ENCODE data around the gene SPEF2. TPM values are rescaled to one million over a fixed set of nuclear protein-coding genes. Genes with fewer than 3 reads are reported as not detected.

SPEF2 gene
- total and polyA plus RNA-seq, 2 donors (not counting 1 experiment from before 2014, with no cell fraction given), result 0.31 to 0.59 TPM

GRCh38 chr5:35823347-35824098 lies 205.9 kb downstream of the SPEF2 start:
- H3K27ac ChIP-seq (ENCODE audit: low read length in 2 of 2), result no peak overlapping the region
- no peak overlapping the region for H3K9ac ChIP-seq (ENCODE audit: low read length)
- no peaks in the 10 kb centered on the region for H3K4me1 Mint-ChIP-seq
- H3K4me2 ChIP-seq (replicated peaks; ENCODE audit: low read depth, low read length, poor library complexity, severe bottlenecking), result no peak overlapping the region
- ATAC-seq (ENCODE audit: low read depth) (no peak), DNase-seq (no peak)
- H3K9me3 Mint-ChIP-seq (ENCODE audit: insufficient read depth), result no peaks in the 10 kb centered on the region
- intact Hi-C loops (cut with micrococcal nuclease), result no loop called here
- H4K20me1 ChIP-seq (ENCODE audit: control insufficient read depth, insufficient read depth, low read length, poor library complexity, severe bottlenecking), result no peaks in the 10 kb centered on the region
- H3K79me2 ChIP-seq (ENCODE audit: control insufficient read depth, insufficient read depth, low read length), result no peaks in the 10 kb centered on the region
- no peak overlapping the region for H2AFZ ChIP-seq (ENCODE audit: insufficient read depth, low read depth, low read length, poor library complexity, severe bottlenecking)
- no peak overlapping the region for H3K4me3 ChIP-seq (ENCODE audit: control extremely low read depth in 1 of 5, extremely low read depth in 1 of 5, insufficient read depth in 1 of 5, low read depth in 2 of 5, low read length in 4 of 5)
- no peaks in the 10 kb centered on the region for H3K27me3 Mint-ChIP-seq
- CTCF ChIA-PET, result interaction anchor here (1.3 kb wide), 1 partner anchor 10 kb away, joined by 3 read pairs; no protein-coding TSS in a partner anchor
- WGBS (ENCODE audit: insufficient coverage), result 74% methylated on average over 7 of the region's 7 CpGs
- no peaks in the 10 kb centered on the region for H3K9me3 ChIP-seq (ENCODE audit: control extremely low read depth in 1 of 3, control insufficient read depth in 2 of 3, insufficient read depth in 1 of 3, low read length in 2 of 3)
- no peak overlapping the region for H3K4me3 Mint-ChIP-seq
- H3K27ac Mint-ChIP-seq, result no peak overlapping the region
- POLR2A ChIA-PET, result no interaction called here
- H3K4me1 ChIP-seq (ENCODE audit: control insufficient read depth in 2 of 2, insufficient read depth in 2 of 2, low read length in 2 of 2), result no peaks in the 10 kb centered on the region
- no peak for TF ChIP-seq CTCF (IDR thresholded peaks at IDR 0.05)
- no peak for TF ChIP-seq EZH2 (IDR thresholded peaks at IDR 0.05; ENCODE audit: borderline replicate concordance, insufficient read depth, low read depth, low read length, poor library complexity, severe bottlenecking)
- H3K36me3 ChIP-seq (replicated peaks in 1 of 2; ENCODE audit: control extremely low read depth in 1 of 2, control insufficient read depth in 1 of 2, extremely low read depth in 1 of 2, insufficient read depth in 2 of 2, low read length in 1 of 2), result no peaks in the 10 kb centered on the region
- no peaks in the 10 kb centered on the region for H3K27me3 ChIP-seq (replicated peaks in 1 of 4; ENCODE audit: control extremely low read depth in 1 of 4, control insufficient read depth in 3 of 4, insufficient read depth in 4 of 4, low read length in 3 of 4)

GRCh38 chr5:35826056-35826455 lies 208.4 kb downstream of the SPEF2 start:
- Mint-ChIP-seq H3K9me3 (ENCODE audit: insufficient read depth) (no peaks in the 10 kb centered on the region), H3K4me1 (no peaks in the 10 kb centered on the region), H3K27ac (no peak overlapping the region), H3K4me3 (no peak overlapping the region), H3K27me3 (no peaks in the 10 kb centered on the region)
- Histone ChIP-seq H3K79me2 (ENCODE audit: control insufficient read depth, insufficient read depth, low read length) (no peaks in the 10 kb centered on the region), H3K27me3 (replicated peaks in 1 of 4; ENCODE audit: control extremely low read depth in 1 of 4, control insufficient read depth in 3 of 4, insufficient read depth in 4 of 4, low read length in 3 of 4) (no peaks in the 10 kb centered on the region), H3K4me1 (ENCODE audit: control insufficient read depth in 2 of 2, insufficient read depth in 2 of 2, low read length in 2 of 2) (no peaks in the 10 kb centered on the region), H3K9me3 (ENCODE audit: control extremely low read depth in 1 of 3, control insufficient read depth in 2 of 3, insufficient read depth in 1 of 3, low read length in 2 of 3) (no peaks in the 10 kb centered on the region), H4K20me1 (ENCODE audit: control insufficient read depth, insufficient read depth, low read length, poor library complexity, severe bottlenecking) (no peaks in the 10 kb centered on the region), H3K9ac (ENCODE audit: low read length) (no peak overlapping the region), H3K27ac (ENCODE audit: low read length in 2 of 2) (no peak overlapping the region), H3K4me2 (replicated peaks; ENCODE audit: low read depth, low read length, poor library complexity, severe bottlenecking) (no peak overlapping the region), H3K36me3 (replicated peaks in 1 of 2; ENCODE audit: control extremely low read depth in 1 of 2, control insufficient read depth in 1 of 2, extremely low read depth in 1 of 2, insufficient read depth in 2 of 2, low read length in 1 of 2) (no peaks in the 10 kb centered on the region), H2AFZ (ENCODE audit: insufficient read depth, low read depth, low read length, poor library complexity, severe bottlenecking) (no peak overlapping the region), H3K4me3 (ENCODE audit: control extremely low read depth in 1 of 5, extremely low read depth in 1 of 5, insufficient read depth in 1 of 5, low read depth in 2 of 5, low read length in 4 of 5) (no peak overlapping the region)
- no peak for DNase-seq
- TF ChIP-seq CTCF (IDR thresholded peaks at IDR 0.05), result no peak
- no peak for TF ChIP-seq EZH2 (IDR thresholded peaks at IDR 0.05; ENCODE audit: borderline replicate concordance, insufficient read depth, low read depth, low read length, poor library complexity, severe bottlenecking)
- WGBS (ENCODE audit: insufficient coverage), result no CpG with 5 or more reads among the region's 3 CpGs
- ChIA-PET POLR2A (no interaction called here), CTCF (no interaction called here)
- intact Hi-C loops (cut with micrococcal nuclease), result no loop called here
- no peak for ATAC-seq (ENCODE audit: low read depth)
